GM12878 (cell line): ENCODE measurements around the gene DNTT. TPM values are rescaled to one million over a fixed set of nuclear protein-coding genes. Genes with fewer than 3 reads are reported as not detected.

ENCODE experiments used
- ASH2L ChIP-seq: fragments of 300-600, 200-600 bp; sonication (generic); IDR thresholded peaks from 2 replicates; pipeline ENCODE4 v1.6.1; 2017; ENCODE audit warnings: low read depth, mild to moderate bottlenecking, borderline replicate concordance
- CBX5 ChIP-seq: sonication (generic); IDR thresholded peaks from 2 replicates; pipeline ENCODE4 v1.6.1; 2016; ENCODE audit warnings: low read depth, moderate library complexity, mild to moderate bottlenecking, inconsistent platforms
- E2F4 ChIP-seq: IDR thresholded peaks from 2 replicates; pipeline ENCODE4 v1.6.1; 2012; ENCODE audit warnings: low read depth, low read length, improper control_type of control experiment
- ESRRA ChIP-seq: IDR thresholded peaks from 2 replicates; pipeline ENCODE4 v1.6.1; 2012; ENCODE audit warnings: mild to moderate bottlenecking, low read length, improper control_type of control experiment
- NFIC ChIP-seq: IDR thresholded peaks from 2 replicates; pipeline ENCODE4 v1.6.1; 2012; ENCODE audit warnings: low read depth, mild to moderate bottlenecking, inconsistent platforms, low read length, moderate library complexity
- SKIL ChIP-seq: fragments of 450-650 bp; IDR thresholded peaks from 2 replicates; pipeline ENCODE4 v1.6.1; 2017; ENCODE audit warnings: mild to moderate bottlenecking, low read depth, inconsistent platforms; ENCODE audit not compliant: poor library complexity, severe bottlenecking
- TCF7 ChIP-seq: IDR thresholded peaks from 2 replicates; pipeline ENCODE4 v1.6.1; 2014; ENCODE audit warnings: antibody characterized with exemption, borderline replicate concordance
- WRNIP1 ChIP-seq: IDR thresholded peaks from 2 replicates; pipeline ENCODE4 v1.6.1; 2011; ENCODE audit warnings: low read depth, low read length, improper control_type of control experiment, borderline replicate concordance
- ZNF217 ChIP-seq: fragments of 450-650 bp; IDR thresholded peaks from 2 replicates; pipeline ENCODE4 v1.6.1; 2017; ENCODE audit warnings: antibody characterized with exemption, mild to moderate bottlenecking
- polyA plus RNA-seq, 11 experiments: library from polyadenylated mRNA; depleted of rRNA in 4 of 11; unstranded in 6 of 11; stranded (reverse) in 5 of 11; fragments of >200 nt; fragmentation: Nextera tagmentation in 4 of 11; fragmentation: Illumina TruSeq in 1 of 11; extraction: Ambion mirVana in 4 of 11; extraction: Trizol in 1 of 11; gene quantifications; 1 replicate in 1 of 11; 2 replicates in 10 of 11; pipeline versions ENCODE4 v1.2.1 to v1.2.3, GENCODE V29; 2011 to 2016; ENCODE audit warnings: inconsistent platforms in 2 of 11, missing spikeins in 2 of 11, low read depth in 1 of 11
- total RNA-seq, 4 experiments: library from RNA; depleted of rRNA in 3 of 4; stranded (reverse); fragments of >200 nt in 3 of 4; fragmentation: Illumina TruSeq in 1 of 4; extraction: Trizol in 1 of 4; gene quantifications; 2 replicates each; pipeline versions ENCODE4 v1.2.1 to v1.2.3, GENCODE V29; 2013 to 2021
- TF ChIP-seq, protein P1 (sequence below): fragments of 450-650 bp; formaldehyde crosslinking; IDR thresholded peaks from 2 replicates; pipeline ENCODE4 v1.4.0; 2022; ENCODE audit warnings: mild to moderate bottlenecking, moderate library complexity
- TF ChIP-seq, protein P2 (sequence below): IDR thresholded peaks from 2 replicates; pipeline ENCODE4 v1.6.1; 2011; ENCODE audit warnings: low read depth, mild to moderate bottlenecking, low read length, moderate library complexity, borderline replicate concordance; ENCODE audit errors: extremely low read depth
- TF ChIP-seq, protein P3 (sequence below), 3 experiments: IDR thresholded peaks in 2 of 3; conservative IDR thresholded peaks in 1 of 3; 2 replicates each; pipeline ENCODE4 v1.5.1; 2011; ENCODE audit warnings: low read depth in 3 of 3, low read length in 3 of 3, mild to moderate bottlenecking in 3 of 3, control low read depth in 2 of 3, moderate library complexity in 2 of 3, inconsistent platforms in 1 of 3, mixed read lengths in 1 of 3; ENCODE audit not compliant: control insufficient read depth in 2 of 3, insufficient read depth in 1 of 3; ENCODE audit errors: extremely low read depth in 1 of 3
- TF ChIP-seq, protein P4 (sequence below): fragments of 450-650 bp; IDR thresholded peaks from 2 replicates; pipeline ENCODE4 v1.6.1; 2018; ENCODE audit warnings: mild to moderate bottlenecking, low read depth, moderate library complexity; ENCODE audit not compliant: partially characterized antibody
- TF ChIP-seq, protein P5 (sequence below): IDR thresholded peaks from 2 replicates; pipeline ENCODE4 v1.6.1; 2011; ENCODE audit warnings: borderline replicate concordance, low read depth, mild to moderate bottlenecking, moderate library complexity, mixed read lengths, low read length; ENCODE audit not compliant: insufficient read depth; ENCODE audit errors: extremely low read length

The DNTT gene
- total and polyA plus RNA-seq, 10 of the 15 experiments (the other 5 are each of a cell fraction or from before 2014, with no cell fraction given) = 0.06 to 0.13 (median 0.09) TPM; not detected in 5

GRCh38 chr10:96287392-96288105, 16.7 kb upstream of the DNTT start (continued):
- TF ChIP-seq, protein P1, sequence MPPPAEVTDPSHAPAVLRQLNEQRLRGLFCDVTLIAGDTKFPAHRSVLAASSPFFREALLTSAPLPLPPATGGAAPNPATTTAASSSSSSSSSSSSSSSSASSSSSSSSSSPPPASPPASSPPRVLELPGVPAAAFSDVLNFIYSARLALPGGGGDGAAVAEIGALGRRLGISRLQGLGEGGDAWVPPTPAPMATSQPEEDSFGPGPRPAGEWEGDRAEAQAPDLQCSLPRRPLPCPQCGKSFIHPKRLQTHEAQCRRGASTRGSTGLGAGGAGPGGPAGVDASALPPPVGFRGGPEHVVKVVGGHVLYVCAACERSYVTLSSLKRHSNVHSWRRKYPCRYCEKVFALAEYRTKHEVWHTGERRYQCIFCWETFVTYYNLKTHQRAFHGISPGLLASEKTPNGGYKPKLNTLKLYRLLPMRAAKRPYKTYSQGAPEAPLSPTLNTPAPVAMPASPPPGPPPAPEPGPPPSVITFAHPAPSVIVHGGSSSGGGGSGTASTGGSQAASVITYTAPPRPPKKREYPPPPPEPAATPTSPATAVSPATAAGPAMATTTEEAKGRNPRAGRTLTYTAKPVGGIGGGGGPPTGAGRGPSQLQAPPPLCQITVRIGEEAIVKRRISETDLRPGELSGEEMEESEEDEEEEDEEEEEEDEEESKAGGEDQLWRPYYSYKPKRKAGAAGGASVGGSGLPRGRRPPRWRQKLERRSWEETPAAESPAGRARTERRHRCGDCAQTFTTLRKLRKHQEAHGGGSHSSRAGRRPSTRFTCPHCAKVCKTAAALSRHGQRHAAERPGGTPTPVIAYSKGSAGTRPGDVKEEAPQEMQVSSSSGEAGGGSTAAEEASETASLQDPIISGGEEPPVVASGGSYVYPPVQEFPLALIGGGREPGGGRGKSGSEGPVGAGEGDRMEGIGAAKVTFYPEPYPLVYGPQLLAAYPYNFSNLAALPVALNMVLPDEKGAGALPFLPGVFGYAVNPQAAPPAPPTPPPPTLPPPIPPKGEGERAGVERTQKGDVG (CRISPR knock-in tag) = no peak
- TF ChIP-seq TCF7 (no peak; the same call in 1 of the 2 replicates), NFIC (peak; percentile 51; the same call in 1 of the 2 replicates), CBX5 (no peak), SKIL (peak; percentile 72), ZNF217 (peak; percentile 30; the same call in 1 of the 2 replicates), ASH2L (no peak; the same call in 1 of the 2 replicates), ESRRA (peak; percentile 75; the same call in 1 of the 2 replicates), WRNIP1 (no peak), E2F4 (peak; percentile 57; the same call in 1 of the 2 replicates)
- TF ChIP-seq, protein P2, sequence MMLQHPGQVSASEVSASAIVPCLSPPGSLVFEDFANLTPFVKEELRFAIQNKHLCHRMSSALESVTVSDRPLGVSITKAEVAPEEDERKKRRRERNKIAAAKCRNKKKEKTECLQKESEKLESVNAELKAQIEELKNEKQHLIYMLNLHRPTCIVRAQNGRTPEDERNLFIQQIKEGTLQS = no peak
- TF ChIP-seq, protein P3, sequence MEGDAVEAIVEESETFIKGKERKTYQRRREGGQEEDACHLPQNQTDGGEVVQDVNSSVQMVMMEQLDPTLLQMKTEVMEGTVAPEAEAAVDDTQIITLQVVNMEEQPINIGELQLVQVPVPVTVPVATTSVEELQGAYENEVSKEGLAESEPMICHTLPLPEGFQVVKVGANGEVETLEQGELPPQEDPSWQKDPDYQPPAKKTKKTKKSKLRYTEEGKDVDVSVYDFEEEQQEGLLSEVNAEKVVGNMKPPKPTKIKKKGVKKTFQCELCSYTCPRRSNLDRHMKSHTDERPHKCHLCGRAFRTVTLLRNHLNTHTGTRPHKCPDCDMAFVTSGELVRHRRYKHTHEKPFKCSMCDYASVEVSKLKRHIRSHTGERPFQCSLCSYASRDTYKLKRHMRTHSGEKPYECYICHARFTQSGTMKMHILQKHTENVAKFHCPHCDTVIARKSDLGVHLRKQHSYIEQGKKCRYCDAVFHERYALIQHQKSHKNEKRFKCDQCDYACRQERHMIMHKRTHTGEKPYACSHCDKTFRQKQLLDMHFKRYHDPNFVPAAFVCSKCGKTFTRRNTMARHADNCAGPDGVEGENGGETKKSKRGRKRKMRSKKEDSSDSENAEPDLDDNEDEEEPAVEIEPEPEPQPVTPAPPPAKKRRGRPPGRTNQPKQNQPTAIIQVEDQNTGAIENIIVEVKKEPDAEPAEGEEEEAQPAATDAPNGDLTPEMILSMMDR (IDR thresholded peaks at IDR 0.05 in 2 of 3, conservative IDR thresholded peaks at IDR 0.05 in 1 of 3; ENCODE audit: control insufficient read depth in 2 of 3, extremely low read depth in 1 of 3, insufficient read depth in 1 of 3, low read depth in 3 of 3, low read length in 3 of 3) = no peak
- TF ChIP-seq, protein P4, sequence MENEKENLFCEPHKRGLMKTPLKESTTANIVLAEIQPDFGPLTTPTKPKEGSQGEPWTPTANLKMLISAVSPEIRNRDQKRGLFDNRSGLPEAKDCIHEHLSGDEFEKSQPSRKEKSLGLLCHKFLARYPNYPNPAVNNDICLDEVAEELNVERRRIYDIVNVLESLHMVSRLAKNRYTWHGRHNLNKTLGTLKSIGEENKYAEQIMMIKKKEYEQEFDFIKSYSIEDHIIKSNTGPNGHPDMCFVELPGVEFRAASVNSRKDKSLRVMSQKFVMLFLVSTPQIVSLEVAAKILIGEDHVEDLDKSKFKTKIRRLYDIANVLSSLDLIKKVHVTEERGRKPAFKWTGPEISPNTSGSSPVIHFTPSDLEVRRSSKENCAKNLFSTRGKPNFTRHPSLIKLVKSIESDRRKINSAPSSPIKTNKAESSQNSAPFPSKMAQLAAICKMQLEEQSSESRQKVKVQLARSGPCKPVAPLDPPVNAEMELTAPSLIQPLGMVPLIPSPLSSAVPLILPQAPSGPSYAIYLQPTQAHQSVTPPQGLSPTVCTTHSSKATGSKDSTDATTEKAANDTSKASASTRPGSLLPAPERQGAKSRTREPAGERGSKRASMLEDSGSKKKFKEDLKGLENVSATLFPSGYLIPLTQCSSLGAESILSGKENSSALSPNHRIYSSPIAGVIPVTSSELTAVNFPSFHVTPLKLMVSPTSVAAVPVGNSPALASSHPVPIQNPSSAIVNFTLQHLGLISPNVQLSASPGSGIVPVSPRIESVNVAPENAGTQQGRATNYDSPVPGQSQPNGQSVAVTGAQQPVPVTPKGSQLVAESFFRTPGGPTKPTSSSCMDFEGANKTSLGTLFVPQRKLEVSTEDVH = no peak
- TF ChIP-seq, protein P5, sequence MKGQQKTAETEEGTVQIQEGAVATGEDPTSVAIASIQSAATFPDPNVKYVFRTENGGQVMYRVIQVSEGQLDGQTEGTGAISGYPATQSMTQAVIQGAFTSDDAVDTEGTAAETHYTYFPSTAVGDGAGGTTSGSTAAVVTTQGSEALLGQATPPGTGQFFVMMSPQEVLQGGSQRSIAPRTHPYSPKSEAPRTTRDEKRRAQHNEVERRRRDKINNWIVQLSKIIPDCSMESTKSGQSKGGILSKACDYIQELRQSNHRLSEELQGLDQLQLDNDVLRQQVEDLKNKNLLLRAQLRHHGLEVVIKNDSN = no peak
